GM12878 (cell line): ENCODE measurements around the gene SP8. TPM values are rescaled to one million over a fixed set of nuclear protein-coding genes. Genes with fewer than 3 reads are reported as not detected.

Experiments
- ATAC-seq: fragments of 200-7000 bp; cut with Tn5 transposase; 3 replicates; pipeline ENCODE4 v1.9.1; 2020; ENCODE audit warnings: mild to moderate bottlenecking, moderate library complexity
- BruUV-seq: library from RNA; stranded (reverse); fragments of 400-500 nt; replicated peaks from 2 replicates; lab custom pipeline; 2021; lab: Mats Ljungman, UMichigan
- CTCF ChIA-PET: fragments of 300-600 bp; sonication (Branson Sonifier 250); formaldehyde crosslinking; extraction: SDS; loops from one replicate; lab custom pipeline; 2021; ENCODE audit warnings: inconsistent platforms; lab: Yijun Ruan, JAX
- POLR2A ChIA-PET: fragments of 350-600 bp; formaldehyde crosslinking; extraction: SDS; loops from one replicate; lab custom pipeline; 2021; ENCODE audit warnings: inconsistent platforms; lab: Charles Lee
- RAD21 ChIA-PET: fragments of 300-600 bp; sonication (Branson Sonifier 250); formaldehyde crosslinking; loops from one replicate; lab custom pipeline; 2023; ENCODE audit warnings: antibody characterized with exemption; ENCODE audit not compliant: unreplicated experiment; lab: Charles Lee
- SMC1A ChIA-PET: fragments of 300-600 bp; sonication (Branson Sonifier 250); formaldehyde crosslinking; loops from one replicate; lab custom pipeline; 2023; ENCODE audit not compliant: unreplicated experiment, uncharacterized antibody; lab: Charles Lee
- DNase-seq: peaks from one replicate; pipeline ENCODE4 v3.0.0-alpha.2; 2011; ENCODE audit warnings: low read depth, low spot score
- FAIRE-seq: peaks from 3 replicates; lab custom pipeline; 2011; peaks lifted over from hg19 to GRCh38; lab: Jason Lieb, UNC
- H2AFZ ChIP-seq: 2 replicates; pipeline ENCODE4 v1.6.0; 2011; ENCODE audit warnings: low read depth, low read length, control low read depth; ENCODE audit not compliant: control insufficient read depth
- H3K27ac ChIP-seq: 2 replicates; pipeline ENCODE4 v1.5.1; 2011; ENCODE audit warnings: control low read depth; ENCODE audit not compliant: control insufficient read depth, insufficient read depth
- H3K27me3 ChIP-seq, 2 experiments: replicated peaks in 1 of 2; 2 replicates each; pipeline versions ENCODE4 v1.6.0 to v1.6.1; 2011; ENCODE audit warnings: low read length in 1 of 2; ENCODE audit not compliant: control insufficient read depth in 2 of 2, insufficient read depth in 2 of 2
- H3K36me3 ChIP-seq, 2 experiments: 2 replicates each; pipeline ENCODE4 v1.5.1; 2011; ENCODE audit warnings: low read length in 1 of 2; ENCODE audit not compliant: control insufficient read depth in 2 of 2, insufficient read depth in 2 of 2
- H3K4me1 ChIP-seq: 2 replicates; pipeline ENCODE4 v1.6.1; 2011; ENCODE audit warnings: mild to moderate bottlenecking, low read length, moderate library complexity, mixed read lengths; ENCODE audit not compliant: control insufficient read depth, insufficient read depth
- H3K4me2 ChIP-seq: 2 replicates; pipeline ENCODE4 v1.6.0; 2011; ENCODE audit warnings: control low read depth; ENCODE audit not compliant: control insufficient read depth, insufficient read depth
- H3K4me3 ChIP-seq: fragments of 200-600 bp; sonication (generic); 2 replicates; pipeline ENCODE4 v1.5.1; 2016
- H3K79me2 ChIP-seq: 2 replicates; pipeline ENCODE4 v1.6.0; 2011; ENCODE audit warnings: low read length; ENCODE audit not compliant: control insufficient read depth, insufficient read depth
- H3K9ac ChIP-seq: 2 replicates; pipeline ENCODE4 v1.8.0; 2011; ENCODE audit warnings: low read length, control low read depth, mixed read lengths; ENCODE audit not compliant: control insufficient read depth, insufficient read depth
- H3K9me3 ChIP-seq: replicated peaks from 3 replicates; pipeline ENCODE4 v1.5.1; 2011; ENCODE audit warnings: mild to moderate bottlenecking, low read length; ENCODE audit not compliant: control insufficient read depth, insufficient read depth
- H4K20me1 ChIP-seq: 2 replicates; pipeline ENCODE4 v1.6.0; 2011; ENCODE audit not compliant: control insufficient read depth, insufficient read depth
- CBX3 ChIP-seq: fragments of 200-600 bp; sonication (generic); IDR thresholded peaks from 2 replicates; pipeline ENCODE4 v1.6.1; 2016; ENCODE audit warnings: low read depth, borderline replicate concordance
- NFIC ChIP-seq: IDR thresholded peaks from 2 replicates; pipeline ENCODE4 v1.6.1; 2012; ENCODE audit warnings: low read depth, mild to moderate bottlenecking, inconsistent platforms, low read length, moderate library complexity
- NFXL1 ChIP-seq: fragments of 450-650 bp; IDR thresholded peaks from 2 replicates; pipeline ENCODE4 v1.6.1; 2017; ENCODE audit warnings: antibody characterized with exemption, mild to moderate bottlenecking, borderline replicate concordance
- NFYA ChIP-seq: IDR thresholded peaks from 2 replicates; pipeline ENCODE4 v1.6.1; 2011; ENCODE audit warnings: low read depth, mild to moderate bottlenecking, low read length, improper control_type of control experiment, borderline replicate concordance
- SPI1 ChIP-seq: IDR thresholded peaks from 2 replicates; pipeline ENCODE4 v1.6.1; 2011; ENCODE audit warnings: low read depth, mild to moderate bottlenecking, low read length, moderate library complexity, borderline replicate concordance; ENCODE audit not compliant: insufficient read depth
- WGBS: methylation state at CpG from one replicate; pipeline ENCODE4 v1.1.6; 2016; ENCODE audit warnings: low lambda C conversion rate; ENCODE audit not compliant: insufficient replicate concordance, insufficient coverage; ENCODE audit errors: missing lambda C conversion rate; 5-methylcytosine and 5-hydroxymethylcytosine counted together
- in situ Hi-C: fragments of 300-500 bp; cut with MboI; formaldehyde crosslinking; loops from 9 replicates; pipeline ENCODE4 v1.14.3; 2018; ENCODE audit warnings: mixed read lengths
- intact Hi-C: fragments of 100-400 bp; cut with micrococcal nuclease; formaldehyde crosslinking; loops from one replicate; pipeline ENCODE4 v1.14.2; 2022; ENCODE audit not compliant: unreplicated experiment
- polyA plus RNA-seq, 11 experiments: library from polyadenylated mRNA; depleted of rRNA in 4 of 11; unstranded in 6 of 11; stranded (reverse) in 5 of 11; fragments of >200 nt; fragmentation: Nextera tagmentation in 4 of 11; fragmentation: Illumina TruSeq in 1 of 11; extraction: Ambion mirVana in 4 of 11; extraction: Trizol in 1 of 11; gene quantifications; 1 replicate in 1 of 11; 2 replicates in 10 of 11; pipeline versions ENCODE4 v1.2.1 to v1.2.3, GENCODE V29; 2011 to 2016; ENCODE audit warnings: inconsistent platforms in 2 of 11, missing spikeins in 2 of 11, low read depth in 1 of 11
- total RNA-seq, 4 experiments: library from RNA; depleted of rRNA in 3 of 4; stranded (reverse); fragments of >200 nt in 3 of 4; fragmentation: Illumina TruSeq in 1 of 4; extraction: Trizol in 1 of 4; gene quantifications; 2 replicates each; pipeline versions ENCODE4 v1.2.1 to v1.2.3, GENCODE V29; 2013 to 2021
- TF ChIP-seq, protein P1 (sequence below): fragments of 450-650 bp; IDR thresholded peaks from 2 replicates; pipeline ENCODE4 v1.6.1; 2014; ENCODE audit warnings: mild to moderate bottlenecking
- TF ChIP-seq, protein P2 (sequence below): fragments of 450-650 bp; IDR thresholded peaks from 2 replicates; pipeline ENCODE4 v1.6.1; 2018; ENCODE audit warnings: borderline replicate concordance, mild to moderate bottlenecking; ENCODE audit not compliant: partially characterized antibody

Gene SP8
- total and polyA plus RNA-seq, 10 of the 15 experiments (the other 5 are each of a cell fraction or from before 2014, with no cell fraction given), result not detected

DNA sequence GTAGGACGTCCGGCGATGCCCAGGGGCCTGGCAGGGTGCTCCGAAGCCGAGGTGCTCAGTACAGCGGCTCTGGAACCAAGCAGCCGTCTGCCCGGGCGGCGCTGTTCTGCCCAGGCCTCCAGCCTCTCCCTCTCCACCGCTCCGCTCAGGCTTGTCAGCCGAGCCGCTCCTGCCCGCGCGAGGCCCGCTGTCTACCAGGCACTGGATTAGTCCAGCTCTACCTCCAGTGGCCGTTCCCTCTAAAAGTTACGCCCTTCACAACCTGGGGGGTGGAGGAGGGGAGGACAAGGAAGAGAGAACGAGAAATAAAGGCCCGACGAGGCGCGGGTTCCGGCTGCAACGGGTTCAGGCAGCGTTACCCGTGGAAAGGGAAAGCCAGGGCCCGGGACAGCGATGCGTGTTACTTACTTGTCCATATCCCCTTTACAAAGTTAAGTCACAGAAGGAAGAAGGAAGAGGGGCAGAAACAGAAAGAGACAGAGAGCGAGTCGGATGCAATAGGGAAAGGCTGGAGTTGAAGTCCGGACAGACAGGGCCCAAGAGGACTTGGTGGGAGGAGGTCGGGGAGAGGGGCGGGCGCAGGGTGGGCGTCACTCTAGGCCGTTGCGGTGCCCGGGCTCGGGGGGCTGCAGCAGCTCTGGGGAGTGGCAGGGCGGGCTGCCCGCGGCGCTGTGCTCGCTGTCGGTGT, 2.8 kb downstream of the SP8 start:
- BruUV-seq, result no TSS peak
- 36% methylated on average over 33 of the region's 49 CpGs for WGBS

More for the DNA sequence above, 2.8 kb downstream of the SP8 start:
- H3K9me3 ChIP-seq, result peaks cover 7% of the 10 kb centered on the region; the same call in 2 of the 3 replicates
- in situ Hi-C loops, result no loop called here
- no peak overlapping the region for H3K4me3 ChIP-seq
- no peaks in the 10 kb centered on the region for H4K20me1 ChIP-seq
- SMC1A ChIA-PET, result no interaction called here
- TF ChIP-seq, protein P1, sequence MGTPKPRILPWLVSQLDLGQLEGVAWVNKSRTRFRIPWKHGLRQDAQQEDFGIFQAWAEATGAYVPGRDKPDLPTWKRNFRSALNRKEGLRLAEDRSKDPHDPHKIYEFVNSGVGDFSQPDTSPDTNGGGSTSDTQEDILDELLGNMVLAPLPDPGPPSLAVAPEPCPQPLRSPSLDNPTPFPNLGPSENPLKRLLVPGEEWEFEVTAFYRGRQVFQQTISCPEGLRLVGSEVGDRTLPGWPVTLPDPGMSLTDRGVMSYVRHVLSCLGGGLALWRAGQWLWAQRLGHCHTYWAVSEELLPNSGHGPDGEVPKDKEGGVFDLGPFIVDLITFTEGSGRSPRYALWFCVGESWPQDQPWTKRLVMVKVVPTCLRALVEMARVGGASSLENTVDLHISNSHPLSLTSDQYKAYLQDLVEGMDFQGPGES, result no peak
- no peak for TF ChIP-seq NFYA
- TF ChIP-seq, protein P2, sequence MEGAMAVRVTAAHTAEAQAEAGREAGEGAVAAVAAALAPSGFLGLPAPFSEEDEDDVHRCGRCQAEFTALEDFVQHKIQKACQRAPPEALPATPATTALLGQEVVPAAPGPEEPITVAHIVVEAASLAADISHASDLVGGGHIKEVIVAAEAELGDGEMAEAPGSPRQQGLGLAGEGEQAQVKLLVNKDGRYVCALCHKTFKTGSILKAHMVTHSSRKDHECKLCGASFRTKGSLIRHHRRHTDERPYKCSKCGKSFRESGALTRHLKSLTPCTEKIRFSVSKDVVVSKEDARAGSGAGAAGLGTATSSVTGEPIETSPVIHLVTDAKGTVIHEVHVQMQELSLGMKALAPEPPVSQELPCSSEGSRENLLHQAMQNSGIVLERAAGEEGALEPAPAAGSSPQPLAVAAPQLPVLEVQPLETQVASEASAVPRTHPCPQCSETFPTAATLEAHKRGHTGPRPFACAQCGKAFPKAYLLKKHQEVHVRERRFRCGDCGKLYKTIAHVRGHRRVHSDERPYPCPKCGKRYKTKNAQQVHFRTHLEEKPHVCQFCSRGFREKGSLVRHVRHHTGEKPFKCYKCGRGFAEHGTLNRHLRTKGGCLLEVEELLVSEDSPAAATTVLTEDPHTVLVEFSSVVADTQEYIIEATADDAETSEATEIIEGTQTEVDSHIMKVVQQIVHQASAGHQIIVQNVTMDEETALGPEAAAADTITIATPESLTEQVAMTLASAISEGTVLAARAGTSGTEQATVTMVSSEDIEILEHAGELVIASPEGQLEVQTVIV, result no peak
- TF ChIP-seq NFXL1, result no peak
- TF ChIP-seq CBX3, result no peak
- no peak for TF ChIP-seq NFIC
- no peak for TF ChIP-seq SPI1
- TF ChIP-seq, all 136 proteins: peak for 0
- H3K36me3 ChIP-seq, result no peaks in the 10 kb centered on the region
- ChIA-PET POLR2A (no interaction called here), RAD21 (no interaction called here), CTCF (no interaction called here)
- no peak overlapping the region for H3K9ac ChIP-seq
- peak; percentile 56 for ATAC-seq
- H3K4me2 ChIP-seq, result no peak overlapping the region
- FAIRE-seq, result no peak
- H3K79me2 ChIP-seq, result no peaks in the 10 kb centered on the region
- no peaks in the 10 kb centered on the region for H3K4me1 ChIP-seq
- no peak overlapping the region for H2AFZ ChIP-seq
- no peak for DNase-seq
- peaks cover 6 to 9% of the 10 kb centered on the region in 2 experiments; a peak in 3 of 4 replicates for H3K27me3 ChIP-seq
- H3K27ac ChIP-seq, result no peak overlapping the region
- intact Hi-C loops, result no loop called here
